Activated CD4-positive, alpha-beta T cell treated with anti-CD3 and anti-CD28 coated beads for 1 hour (primary cell): ENCODE data around the gene GIT2.

ENCODE experiments used
- DNase-seq: peaks from one replicate; pipeline ENCODE4 v3.0.0-alpha.2; 2020

The GIT2 gene

DNA sequence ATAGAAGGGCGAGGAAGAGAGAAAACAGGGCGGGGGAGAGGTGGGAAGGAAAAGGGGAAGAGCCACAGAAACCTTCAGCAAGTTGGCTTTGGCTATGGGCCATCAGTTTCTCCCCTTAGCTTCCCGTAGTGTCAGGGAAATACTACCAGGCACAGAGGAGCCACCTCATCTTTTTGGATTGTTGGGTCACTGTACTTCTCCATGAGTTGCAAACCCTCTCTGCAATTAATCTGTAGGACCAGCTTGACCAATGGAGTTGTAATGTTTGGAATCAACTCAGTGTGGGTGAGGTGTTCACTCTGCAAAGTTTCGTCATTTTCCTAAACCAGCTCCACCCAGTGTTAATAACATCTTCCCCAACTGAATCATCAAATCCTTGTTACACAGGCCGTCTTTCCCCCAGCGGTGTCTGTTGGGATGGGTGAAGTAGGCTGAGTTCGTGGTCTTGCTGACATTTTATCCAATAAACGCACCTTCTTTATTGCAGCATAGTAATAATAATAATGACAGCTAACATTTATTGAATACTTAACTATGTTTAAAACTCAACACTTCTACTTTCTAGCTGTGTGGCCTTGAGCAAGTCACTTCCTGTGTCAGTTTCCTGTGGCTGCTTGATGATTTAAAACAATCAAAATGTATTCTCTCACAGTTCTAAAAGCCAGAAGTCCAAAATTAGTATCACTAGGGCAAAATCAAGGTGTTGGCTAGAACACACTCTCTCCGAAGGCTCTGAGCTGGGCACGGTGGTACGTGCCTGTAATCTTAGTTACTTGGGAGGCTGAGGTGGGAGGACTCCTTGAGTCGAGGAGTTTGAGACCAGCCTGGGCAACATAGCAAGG is 107.8 kb downstream of the GIT2 start:
- no peak for DNase-seq

- DNase-seq, result no peak
Observed at GRCh38 chr12:109885616-109886015, 110.6 kb downstream of the GIT2 start.

- no peak for DNase-seq
Observed at GRCh38 chr12:109883461-109883860, 112.7 kb downstream of the GIT2 start.

GRCh38 chr12:109881752-109882151 is 114.4 kb downstream of the GIT2 start:
- DNase-seq, result no peak

GRCh38 chr12:109880938-109881337 is 115.2 kb downstream of the GIT2 start:
- DNase-seq, result no peak

- DNase-seq, result peak; percentile 84
Observed at GRCh38 chr12:109880043-109880931, 115.9 kb downstream of the GIT2 start, which contains the start of gene GLTP. TSS of gene GLTP (minus strand) at chr12:109880541. CDS start at chr12:109880374, 167 bp downstream.
